HG03565 (cell line): Measurements from ENCODE around the gene SGPP2.

Experiments used
- ATAC-seq: cut with Tn5 transposase; IDR thresholded peaks from one replicate; pipeline ENCODE4 v1.9.1; 2021; ENCODE audit warnings: mild to moderate bottlenecking, moderate library complexity; ENCODE audit not compliant: unreplicated experiment

The SGPP2 gene

GRCh38 chr2:222459983-222460382 lies 35.6 kb downstream of the SGPP2 start:
- no peak for ATAC-seq

DNA sequence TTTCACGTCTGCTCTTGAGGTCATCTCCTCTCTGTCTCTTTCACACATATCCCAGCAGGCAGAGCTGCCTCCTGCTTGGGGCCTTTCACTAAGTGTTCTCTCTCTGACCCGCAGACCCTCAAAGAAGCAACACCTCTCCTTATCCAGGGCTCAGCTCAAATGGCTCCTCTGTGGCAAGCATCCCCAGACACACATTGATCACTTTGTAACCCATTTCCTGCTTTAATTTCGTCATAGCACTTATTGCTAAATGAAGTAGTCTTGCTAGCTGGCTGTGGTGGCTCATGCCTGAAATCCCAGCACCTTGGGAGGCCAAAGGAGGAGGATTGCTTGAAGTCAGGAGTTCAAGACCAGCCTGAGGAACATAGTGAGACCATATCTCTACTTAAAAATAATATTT lies 41.4 kb downstream of the SGPP2 start:
- no peak for ATAC-seq

- ATAC-seq = no peak
These were observed 44.0 kb downstream of the SGPP2 start for GRCh38 chr2:222468346-222468745.

DNA sequence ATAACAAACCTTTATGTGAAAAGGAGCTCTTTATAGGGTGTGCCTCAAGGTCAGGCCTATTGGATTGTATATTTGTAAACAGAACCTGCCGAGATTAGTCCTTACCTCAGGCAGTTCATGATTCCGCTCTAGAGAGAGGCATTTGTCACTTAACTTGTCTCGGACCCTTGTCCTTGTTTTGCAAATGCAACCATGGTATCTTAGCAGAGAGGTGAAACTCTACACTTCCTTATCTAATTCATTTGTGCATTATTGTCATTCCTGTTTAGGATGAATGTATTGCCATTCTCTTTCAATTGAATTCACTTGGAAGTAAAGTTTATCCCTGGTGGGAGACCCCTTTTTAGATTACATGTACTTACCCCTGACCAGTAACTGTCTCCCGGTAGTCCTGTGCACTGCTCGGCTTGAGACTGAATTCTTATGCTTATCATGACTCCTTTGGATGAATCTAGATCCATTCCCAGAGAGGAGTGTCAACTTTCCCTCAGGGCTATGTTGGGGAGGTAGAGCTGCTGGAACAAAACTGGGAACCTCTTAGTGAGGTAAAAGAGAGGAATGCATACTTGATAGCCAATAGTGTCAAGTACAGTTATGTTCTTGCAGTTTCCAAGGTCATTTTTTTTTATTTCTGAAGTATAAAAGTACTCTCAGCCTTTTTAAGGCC lies 46.6 kb downstream of the SGPP2 start:
- ATAC-seq = no peak

DNA sequence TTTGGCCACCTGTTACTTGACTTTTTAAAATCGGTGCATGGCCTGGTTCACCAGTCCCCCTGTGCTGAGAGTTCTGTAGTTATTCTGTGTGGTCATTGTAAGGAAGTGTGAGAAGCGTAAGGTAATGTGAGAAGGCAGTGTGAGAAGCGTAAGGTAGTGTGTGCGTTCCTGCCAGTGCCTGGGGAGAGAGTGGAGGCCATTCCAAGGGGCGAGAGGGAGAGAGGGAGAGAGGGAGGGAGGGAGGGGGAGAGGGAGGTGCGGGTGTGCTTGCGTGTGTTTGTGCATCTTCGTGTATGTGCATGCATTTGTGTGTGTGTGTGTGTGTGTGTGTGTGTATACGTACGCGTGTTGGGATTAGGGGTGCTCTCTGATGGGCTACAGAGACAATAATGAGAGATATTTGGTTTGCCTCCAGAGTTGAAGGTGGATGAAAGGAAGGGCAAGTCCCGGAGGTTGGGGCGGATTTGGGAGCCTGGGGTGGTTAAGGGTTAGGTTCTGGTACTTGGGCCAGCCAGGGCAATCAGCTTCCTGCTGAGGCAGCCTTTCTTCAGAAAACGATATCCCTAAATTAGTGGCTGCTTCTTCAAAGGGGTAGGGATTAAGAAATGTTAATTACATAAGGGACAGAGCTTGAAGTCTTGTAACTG lies 53.7 kb downstream of the SGPP2 start:
- ATAC-seq = no peak

DNA sequence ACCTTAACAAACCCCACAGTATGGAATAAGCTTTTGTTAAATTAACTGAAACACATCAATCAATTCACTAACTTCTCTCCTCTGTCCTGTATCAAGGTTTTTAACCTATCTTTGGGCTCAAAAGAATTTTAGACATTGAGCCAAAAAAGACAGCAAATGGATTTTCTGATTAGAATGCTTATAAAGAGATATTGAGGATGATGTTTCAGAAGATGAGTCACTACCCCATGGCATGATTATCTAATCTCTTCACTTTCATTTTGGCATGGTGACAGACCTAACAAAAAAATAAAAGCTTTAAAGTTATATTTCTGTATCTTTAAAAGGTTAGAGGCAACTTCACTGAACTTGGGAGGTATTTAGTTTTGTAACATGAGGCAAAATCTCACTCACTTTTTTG lies 55.5 kb downstream of the SGPP2 start:
- ATAC-seq = no peak

- no peak for ATAC-seq
These were observed 56.2 kb downstream of the SGPP2 start for GRCh38 chr2:222480497-222480896.

DNA sequence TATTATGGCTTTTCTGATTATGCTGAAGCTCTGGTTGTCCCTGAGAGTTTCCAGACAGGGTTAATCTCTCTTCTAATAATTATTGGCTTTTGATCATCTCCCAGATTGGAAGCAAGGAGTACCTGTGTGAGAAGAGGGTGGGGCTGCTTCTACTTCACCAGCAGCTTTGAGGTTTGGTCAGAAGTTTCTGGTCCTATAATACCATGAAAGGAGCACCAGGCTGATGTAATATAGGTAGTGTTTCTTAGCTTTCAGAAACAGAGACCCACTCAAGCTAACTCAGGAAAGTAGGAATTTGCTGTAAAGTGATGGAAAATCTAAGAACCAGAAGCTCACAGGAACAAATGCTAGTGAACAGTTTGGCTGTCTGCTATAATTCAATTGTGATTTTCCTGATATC lies 57.6 kb downstream of the SGPP2 start:
- no peak for ATAC-seq

DNA sequence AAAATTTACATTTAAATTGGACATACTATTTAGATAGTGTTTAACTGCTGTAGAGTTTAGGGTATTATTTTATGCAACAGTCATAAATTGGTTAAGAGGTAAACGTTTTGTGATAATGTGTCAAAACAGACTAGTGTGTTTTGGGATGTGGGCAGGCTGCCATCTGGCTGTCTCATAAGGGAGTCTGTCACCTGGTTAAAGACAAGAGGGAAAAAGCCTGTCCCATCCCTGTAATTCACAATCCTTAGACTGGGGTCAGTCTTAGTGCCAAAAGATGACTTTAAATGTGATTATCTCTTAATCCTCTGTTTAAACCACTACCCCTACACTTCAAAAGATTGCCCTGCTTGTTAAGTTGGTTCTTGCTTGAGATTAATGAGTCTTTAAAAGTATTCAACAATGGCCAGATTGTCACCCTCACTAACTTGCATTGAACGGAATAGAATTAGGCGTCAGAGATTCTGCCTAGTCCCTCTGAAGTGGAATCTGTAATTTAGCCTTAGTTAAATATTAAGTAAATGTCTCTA lies 59.2 kb downstream of the SGPP2 start:
- ATAC-seq = no peak

DNA sequence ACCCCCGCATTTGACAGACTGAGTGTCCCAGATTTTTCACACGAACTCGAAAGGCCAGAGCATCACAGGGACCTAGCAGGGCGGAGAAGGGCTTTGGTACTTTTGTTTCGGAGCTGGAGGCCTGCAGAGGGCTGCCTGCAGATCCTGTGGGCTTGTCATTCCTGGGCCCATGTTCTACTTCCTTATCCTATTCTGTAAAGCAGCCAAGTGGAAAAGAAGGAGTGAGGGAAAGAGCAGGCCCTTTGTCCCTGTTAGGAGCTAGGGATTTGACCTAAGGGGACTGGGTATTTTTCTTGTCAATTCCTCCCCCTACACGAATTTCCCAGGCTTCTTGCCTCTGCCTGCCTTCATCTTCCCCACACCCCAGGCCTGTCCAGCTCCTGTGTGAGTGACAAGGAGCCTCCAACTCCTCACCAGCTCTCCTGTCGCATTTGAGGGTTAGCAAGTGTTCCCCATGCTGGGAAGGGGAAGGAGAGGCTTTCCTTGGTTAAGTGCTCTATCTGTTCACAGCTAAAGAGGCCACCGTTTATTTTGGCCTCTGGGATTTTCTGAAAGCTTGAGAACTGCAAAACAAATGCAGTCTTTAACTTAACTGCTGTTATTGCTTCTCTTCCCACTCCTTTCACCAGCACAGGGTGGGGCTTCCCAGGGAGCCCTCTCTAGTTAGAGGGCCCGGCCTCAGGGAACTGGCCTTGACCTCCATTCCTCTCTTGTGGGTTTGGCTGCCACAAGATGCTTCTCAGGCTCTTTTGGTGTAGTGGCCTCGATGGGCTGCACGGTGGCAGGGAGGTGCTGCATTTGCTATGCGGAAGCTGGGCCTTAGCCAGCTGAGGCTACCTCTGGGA lies 61.2 kb downstream of the SGPP2 start:
- ATAC-seq = no peak

GRCh38 chr2:222490131-222490530 lies 65.8 kb downstream of the SGPP2 start:
- no peak for ATAC-seq

- ATAC-seq = no peak
These were observed 68.3 kb downstream of the SGPP2 start for GRCh38 chr2:222492683-222493082.

GRCh38 chr2:222494104-222494739 lies 69.9 kb downstream of the SGPP2 start:
- no peak for ATAC-seq

GRCh38 chr2:222495388-222495787 lies 71.0 kb downstream of the SGPP2 start:
- ATAC-seq = no peak

- no peak for ATAC-seq
These were observed 74.9 kb downstream of the SGPP2 start for GRCh38 chr2:222499226-222499625.

- no peak for ATAC-seq
These were observed 79.8 kb downstream of the SGPP2 start for GRCh38 chr2:222504191-222504590.

DNA sequence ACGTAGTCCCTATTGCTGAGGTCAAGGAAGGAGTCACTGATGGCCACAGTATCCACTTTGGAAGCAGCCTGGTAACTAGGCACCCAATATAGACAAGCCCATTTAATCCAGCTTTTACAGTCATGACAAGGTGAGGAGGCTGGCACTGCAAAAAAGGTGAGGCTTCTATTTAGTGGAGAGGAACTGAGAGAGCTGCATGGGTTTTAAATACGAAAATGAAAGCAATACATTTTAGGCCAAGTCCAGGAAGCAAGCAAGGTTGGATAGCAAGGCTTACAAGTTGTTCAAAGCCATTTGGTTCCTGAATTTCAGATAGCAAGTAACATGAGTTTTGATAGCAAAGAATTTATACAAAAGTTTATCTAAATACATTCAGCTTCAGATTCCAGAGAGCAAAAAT lies 80.4 kb downstream of the SGPP2 start:
- peak; percentile 99 for ATAC-seq

DNA sequence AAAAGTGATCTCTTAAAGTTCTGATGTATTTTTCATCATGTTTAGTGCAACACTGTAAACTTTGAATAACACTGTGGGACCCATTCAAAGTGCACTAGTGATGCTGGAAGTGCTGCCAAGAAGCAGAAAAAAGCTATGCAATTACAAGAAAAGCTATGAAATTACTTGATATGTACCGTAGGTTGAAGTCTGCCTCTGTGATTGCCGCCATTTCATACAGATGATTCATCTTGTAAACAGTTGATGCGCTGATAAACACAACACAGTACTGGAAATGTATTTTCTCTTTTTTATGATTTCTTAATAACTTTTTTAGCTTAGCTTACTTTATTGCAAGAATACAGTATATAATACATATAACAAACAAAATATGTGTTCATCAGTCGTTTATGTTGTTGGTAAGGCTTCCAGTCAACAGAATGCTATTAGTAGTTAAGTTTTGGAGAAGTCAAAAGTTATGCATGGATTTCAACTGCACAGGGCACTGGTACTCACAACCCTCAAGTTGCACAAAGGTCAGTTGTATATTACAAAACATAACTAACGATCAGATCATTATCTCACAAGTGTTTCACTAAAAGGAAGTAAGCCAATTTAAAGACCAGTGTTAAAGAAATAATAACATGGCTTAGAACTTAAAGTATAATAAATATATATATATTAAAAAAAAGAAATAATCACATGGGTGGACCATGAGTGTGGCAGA lies 82.0 kb downstream of the SGPP2 start:
- ATAC-seq = no peak

- ATAC-seq = no peak
These were observed 90.6 kb downstream of the SGPP2 start for GRCh38 chr2:222514901-222515300.

DNA sequence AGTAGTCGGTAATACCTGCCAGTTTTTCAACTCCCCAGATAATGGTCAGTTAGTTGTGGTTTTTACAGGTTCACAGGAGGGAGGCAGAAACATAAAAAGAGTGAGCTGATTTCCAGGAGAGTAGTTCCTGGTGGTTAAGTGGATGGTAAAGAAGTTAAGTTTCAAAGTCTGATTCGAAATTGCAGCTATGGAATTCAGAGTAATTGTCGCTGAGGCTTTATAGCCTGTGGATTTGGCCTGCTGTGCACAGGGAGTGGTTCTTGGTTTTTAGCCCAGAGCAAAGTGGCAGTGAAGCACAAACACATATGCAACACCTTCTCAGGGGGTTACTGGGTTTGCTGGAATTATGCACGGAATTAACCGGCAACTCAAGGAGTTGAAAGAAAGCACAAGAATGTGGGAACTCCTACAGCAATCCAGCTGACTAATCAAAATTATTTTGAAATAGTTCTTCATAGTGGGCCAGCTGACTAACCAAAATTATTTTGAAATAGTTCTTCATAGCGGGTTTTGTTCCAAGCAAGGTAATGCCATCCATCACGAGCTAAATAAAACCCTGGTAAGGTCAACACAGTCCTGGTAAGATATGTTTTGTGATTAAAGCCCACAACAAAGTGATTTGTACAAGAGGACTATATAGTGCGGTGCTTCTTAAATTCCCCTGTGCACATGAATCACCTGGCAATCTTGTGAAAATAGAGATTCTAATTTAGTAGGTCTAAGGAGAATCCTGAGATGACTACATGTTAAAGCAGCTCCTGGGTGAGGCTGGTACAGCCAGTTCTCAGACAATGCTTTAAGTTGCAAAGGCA lies 94.4 kb downstream of the SGPP2 start:
- ATAC-seq = no peak
